ENCODE measurements around the gene TMCO5A.

The TMCO5A gene

GRCh38 chr15:37973856-37974255 lies 39.4 kb downstream of the TMCO5A start:
- H3K4me2 ChIP-seq (ENCODE audit: low read depth, low read length, poor library complexity, severe bottlenecking): no peak overlapping the region

GRCh38 chr15:37978231-37978630 lies 43.8 kb downstream of the TMCO5A start:
- Histone ChIP-seq H3K9me3 (ENCODE audit: insufficient read depth, low read depth, low read length) (no peaks in the 10 kb centered on the region), H3K4me1 (ENCODE audit: insufficient read depth, low read length, poor library complexity, severe bottlenecking) (no peaks in the 10 kb centered on the region), H2AFZ (ENCODE audit: low read length) (no peak overlapping the region), H3F3A (ENCODE audit: low read depth) (no peaks in the 10 kb centered on the region), H3K9ac (ENCODE audit: low read depth, low read length, poor library complexity, severe bottlenecking) (no peak overlapping the region), H4K20me1 (ENCODE audit: insufficient read depth, low read length, poor library complexity, severe bottlenecking) (no peaks in the 10 kb centered on the region), H3K4me3 (ENCODE audit: low read length, poor library complexity, severe bottlenecking) (no peak overlapping the region), H3K79me2 (ENCODE audit: insufficient read depth, low read length) (no peaks in the 10 kb centered on the region), H3K9me2 (replicated peaks; ENCODE audit: low read depth, low read length) (no peaks in the 10 kb centered on the region), H3K4me2 (ENCODE audit: low read depth, low read length, poor library complexity, severe bottlenecking) (no peak overlapping the region), H3K27me3 (ENCODE audit: insufficient read depth, low read length, poor library complexity, severe bottlenecking) (no peaks in the 10 kb centered on the region), H3K36me3 (ENCODE audit: insufficient read depth, low read length) (no peaks in the 10 kb centered on the region)
- no peak for TF ChIP-seq EZH2phosphoT487 (IDR thresholded peaks at IDR 0.05; ENCODE audit: borderline replicate concordance)
- no peak for TF ChIP-seq CTCF (conservative IDR thresholded peaks at IDR 0.05; ENCODE audit: low read length)

More at GRCh38 chr15:37973856-37974255, 39.4 kb downstream of the TMCO5A start:
- Histone ChIP-seq H3K4me1 (ENCODE audit: insufficient read depth, low read length, poor library complexity, severe bottlenecking) (no peaks in the 10 kb centered on the region), H3K9me2 (replicated peaks; ENCODE audit: low read depth, low read length) (no peaks in the 10 kb centered on the region), H3F3A (ENCODE audit: low read depth) (no peaks in the 10 kb centered on the region), H3K9ac (ENCODE audit: low read depth, low read length, poor library complexity, severe bottlenecking) (no peak overlapping the region), H3K27me3 (ENCODE audit: insufficient read depth, low read length, poor library complexity, severe bottlenecking) (no peaks in the 10 kb centered on the region), H4K20me1 (ENCODE audit: insufficient read depth, low read length, poor library complexity, severe bottlenecking) (no peaks in the 10 kb centered on the region), H2AFZ (ENCODE audit: low read length) (no peak overlapping the region), H3K36me3 (ENCODE audit: insufficient read depth, low read length) (no peaks in the 10 kb centered on the region), H3K79me2 (ENCODE audit: insufficient read depth, low read length) (no peaks in the 10 kb centered on the region), H3K9me3 (ENCODE audit: insufficient read depth, low read depth, low read length) (no peaks in the 10 kb centered on the region), H3K4me3 (ENCODE audit: low read length, poor library complexity, severe bottlenecking) (no peak overlapping the region)
- TF ChIP-seq EZH2phosphoT487 (IDR thresholded peaks at IDR 0.05; ENCODE audit: borderline replicate concordance) (no peak), CTCF (conservative IDR thresholded peaks at IDR 0.05; ENCODE audit: low read length) (no peak)

GRCh38 chr15:37979671-37980409 lies 45.4 kb downstream of the TMCO5A start:
- H3K9me3 ChIP-seq (ENCODE audit: insufficient read depth, low read depth, low read length): no peaks in the 10 kb centered on the region
- H3K4me2 ChIP-seq (ENCODE audit: low read depth, low read length, poor library complexity, severe bottlenecking): no peak overlapping the region
- H3K4me1 ChIP-seq (ENCODE audit: insufficient read depth, low read length, poor library complexity, severe bottlenecking): no peaks in the 10 kb centered on the region
- no peaks in the 10 kb centered on the region for H4K20me1 ChIP-seq (ENCODE audit: insufficient read depth, low read length, poor library complexity, severe bottlenecking)
- H3K27me3 ChIP-seq (ENCODE audit: insufficient read depth, low read length, poor library complexity, severe bottlenecking): no peaks in the 10 kb centered on the region
- H2AFZ ChIP-seq (ENCODE audit: low read length): no peak overlapping the region
- H3K9ac ChIP-seq (ENCODE audit: low read depth, low read length, poor library complexity, severe bottlenecking): no peak overlapping the region
- no peaks in the 10 kb centered on the region for H3K9me2 ChIP-seq (replicated peaks; ENCODE audit: low read depth, low read length)
- no peak overlapping the region for H3K4me3 ChIP-seq (ENCODE audit: low read length, poor library complexity, severe bottlenecking)
- no peaks in the 10 kb centered on the region for H3K79me2 ChIP-seq (ENCODE audit: insufficient read depth, low read length)
- no peaks in the 10 kb centered on the region for H3F3A ChIP-seq (ENCODE audit: low read depth)
- no peaks in the 10 kb centered on the region for H3K36me3 ChIP-seq (ENCODE audit: insufficient read depth, low read length)
- no peak for TF ChIP-seq CTCF (conservative IDR thresholded peaks at IDR 0.05; ENCODE audit: low read length)
- TF ChIP-seq EZH2phosphoT487 (IDR thresholded peaks at IDR 0.05; ENCODE audit: borderline replicate concordance): no peak
